ENCODE results near the gene KRCC1. TPM values are rescaled to one million over a fixed set of nuclear protein-coding genes. Genes with fewer than 3 reads are reported as not detected.
"Not testable (repeated sequence)": the region's sequence is repeated elsewhere in the genome, so short reads cannot be mapped to it uniquely, and the experiment has no call there.

KRCC1 gene
- total RNA-seq, 2 experiments from 2014 or later = 18.9 to 20.4 TPM

DNA sequence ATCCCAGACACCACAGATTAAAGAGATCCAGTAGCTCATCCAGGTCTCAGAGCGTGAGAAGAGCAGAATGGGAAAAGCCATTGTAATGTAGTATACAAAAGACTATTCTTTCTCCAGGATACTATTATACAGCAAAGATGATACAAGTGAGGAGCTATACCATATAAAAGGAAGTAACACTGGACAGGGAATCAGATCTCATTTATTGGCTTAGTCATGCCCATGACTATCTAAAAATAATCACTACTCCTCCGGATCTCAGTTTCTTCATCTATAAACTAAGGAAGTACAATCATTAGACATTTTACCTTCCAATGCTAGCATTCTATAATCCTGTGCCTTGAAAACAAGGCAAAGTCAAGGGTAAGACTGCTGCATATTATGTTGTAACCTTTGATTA lies 19.4 kb downstream of the KRCC1 start:
- H3K4me1 Mint-ChIP-seq (ENCODE audit: low read depth) = no peaks in the 10 kb centered on the region
- DNase-seq (no peak), ATAC-seq (no peak)
- H3K4me3 Mint-ChIP-seq = no peak overlapping the region
- H3K27ac Mint-ChIP-seq = no peak overlapping the region
- POLR2A ChIA-PET = no interaction called here
- H3K9me3 Mint-ChIP-seq (ENCODE audit: insufficient read depth) = peaks cover 12% of the 10 kb centered on the region
- no peaks in the 10 kb centered on the region for H3K27me3 Mint-ChIP-seq (ENCODE audit: low read depth)
- CTCF ChIA-PET = interaction anchor here (1.3 to 2.4 kb wide), 2 partner anchors 24 to 34 kb away, joined by 3 to 8 read pairs; no protein-coding TSS in a partner anchor
- H3K36me3 Mint-ChIP-seq (ENCODE audit: low read depth) = peaks cover 57% of the 10 kb centered on the region

DNA sequence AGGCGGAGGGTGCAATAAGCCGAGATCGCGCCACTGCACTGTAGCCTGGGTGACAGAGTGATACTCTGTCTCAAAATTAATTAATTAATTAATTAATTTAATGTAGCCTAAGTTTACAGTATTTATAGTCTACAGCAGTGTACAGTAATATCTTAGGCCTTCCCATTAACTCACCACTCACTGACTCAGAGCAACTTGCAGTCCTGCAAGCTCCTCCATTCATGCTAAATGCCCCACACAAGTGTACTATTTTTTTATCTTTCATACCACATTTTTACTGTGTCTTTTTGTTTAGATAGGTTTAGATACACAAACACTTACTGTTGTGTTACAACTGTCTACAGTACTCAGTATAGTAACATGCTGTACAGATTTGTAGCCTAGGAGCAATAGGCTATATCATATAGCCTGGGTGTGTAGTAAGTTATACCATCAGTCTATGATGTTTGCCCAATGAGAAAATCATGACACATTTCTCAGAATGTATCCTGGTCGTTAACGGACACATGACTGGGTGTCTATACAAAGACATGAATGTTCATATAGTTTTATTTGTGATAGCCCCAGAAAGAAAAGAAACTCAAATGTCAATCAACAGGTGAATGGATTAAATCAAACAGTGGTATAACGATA lies 23.4 kb downstream of the KRCC1 start:
- ChIA-PET POLR2A (no interaction called here), CTCF (interaction anchor here (1.5 kb wide), 1 partner anchor 28 kb away, joined by 3 read pairs; no protein-coding TSS in a partner anchor)
- H3K27me3 Mint-ChIP-seq (ENCODE audit: low read depth) = no peaks in the 10 kb centered on the region
- H3K4me3 Mint-ChIP-seq = no peak overlapping the region
- H3K36me3 Mint-ChIP-seq (ENCODE audit: low read depth) = peaks cover 52% of the 10 kb centered on the region
- no peak for DNase-seq
- ATAC-seq = no peak
- H3K9me3 Mint-ChIP-seq (ENCODE audit: insufficient read depth) = peaks cover 12% of the 10 kb centered on the region
- peaks cover 9% of the 10 kb centered on the region for H3K4me1 Mint-ChIP-seq (ENCODE audit: low read depth)
- H3K27ac Mint-ChIP-seq = no peak overlapping the region

DNA sequence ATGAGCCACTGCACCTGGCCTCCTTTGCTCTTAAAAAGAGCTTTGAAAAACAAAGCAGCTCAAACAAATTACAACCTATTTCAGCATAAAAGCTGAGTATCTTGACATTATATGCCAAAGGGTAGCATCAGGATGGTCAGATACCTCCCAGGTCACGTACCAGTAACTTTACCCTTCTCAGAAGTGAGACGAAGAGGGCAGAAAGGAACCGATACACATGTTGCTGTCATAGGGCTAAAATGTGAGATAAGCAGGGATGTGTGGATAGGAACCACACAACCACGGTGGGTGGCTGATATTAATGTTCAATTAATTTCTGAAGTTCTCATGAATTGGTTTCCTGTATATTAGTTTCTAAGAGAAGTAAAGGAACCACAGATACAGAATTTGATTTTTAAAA lies 26.7 kb downstream of the KRCC1 start:
- Mint-ChIP-seq H3K36me3 (ENCODE audit: low read depth) (peaks cover 43% of the 10 kb centered on the region), H3K27ac (no peak overlapping the region)
- no peak for DNase-seq

GRCh38 chr2:88027697-88028389 lies 27.7 kb downstream of the KRCC1 start:
- DNase-seq (no peak), ATAC-seq (peak; percentile 53)
- Mint-ChIP-seq H3K27me3 (ENCODE audit: low read depth) (no peaks in the 10 kb centered on the region), H3K27ac (peak overlapping the region; percentile 45), H3K9me3 (ENCODE audit: insufficient read depth) (no peaks in the 10 kb centered on the region), H3K4me3 (no peak overlapping the region), H3K4me1 (ENCODE audit: low read depth) (peaks cover 9% of the 10 kb centered on the region), H3K36me3 (ENCODE audit: low read depth) (peaks cover 37% of the 10 kb centered on the region)
- ChIA-PET POLR2A (interaction anchor here (2.2 kb wide), 1 partner anchor 12 kb away, joined by 22 read pairs; the partner anchor contains the start of gene RNU2-63P), CTCF (interaction anchor here (0.8 to 1.0 kb wide), 2 partner anchors 33 to 46 kb away, joined by 3 read pairs; no protein-coding TSS in a partner anchor)

More for the DNA sequence above, 26.7 kb downstream of the KRCC1 start:
- ATAC-seq = no peak
- H3K4me3 Mint-ChIP-seq = no peak overlapping the region
- peaks cover 9% of the 10 kb centered on the region for H3K4me1 Mint-ChIP-seq (ENCODE audit: low read depth)
- H3K9me3 Mint-ChIP-seq (ENCODE audit: insufficient read depth) = no peaks in the 10 kb centered on the region
- POLR2A ChIA-PET = no interaction called here
- CTCF ChIA-PET = interaction anchor here (0.8 kb wide), 1 partner anchor 31 kb away, joined by 5 read pairs; no protein-coding TSS in a partner anchor
- no peaks in the 10 kb centered on the region for H3K27me3 Mint-ChIP-seq (ENCODE audit: low read depth)

DNA sequence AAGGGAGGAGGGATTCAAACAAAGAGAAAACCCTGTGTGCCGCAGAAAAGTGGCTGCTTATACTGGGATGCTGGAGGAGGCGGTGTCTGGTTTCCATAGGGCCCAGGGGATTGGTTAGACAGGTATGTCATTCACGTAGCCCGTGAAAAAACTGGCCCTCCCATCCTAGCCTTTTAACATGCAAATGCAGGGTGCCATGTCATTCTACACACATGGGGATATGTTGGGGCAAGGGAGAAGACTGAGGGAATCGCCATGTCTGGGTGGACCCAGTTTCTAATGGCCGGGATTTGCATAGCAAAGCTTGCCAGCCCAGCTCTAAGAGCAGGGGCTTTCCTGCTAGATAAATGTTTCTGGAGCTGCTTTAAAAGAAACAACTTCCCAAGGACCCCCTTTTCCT lies 31.1 kb downstream of the KRCC1 start:
- no peak overlapping the region for H3K4me3 Mint-ChIP-seq
- CTCF ChIA-PET = no interaction called here

DNA sequence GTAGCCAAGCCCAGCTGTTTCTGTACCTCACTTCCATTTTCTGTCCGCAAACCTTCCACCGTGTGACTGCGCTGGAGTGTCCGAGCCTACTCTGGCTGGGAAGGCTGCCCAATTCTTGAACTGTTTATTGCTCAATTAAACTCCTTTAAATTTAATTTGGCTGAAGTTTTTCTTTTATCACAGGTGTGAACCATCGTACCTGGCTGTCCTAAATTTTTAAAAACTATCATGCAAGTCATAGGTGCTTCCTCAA lies 33.0 kb downstream of the KRCC1 start:
- H3K27ac Mint-ChIP-seq = no peak overlapping the region
- CTCF ChIA-PET = no interaction called here

More for the DNA sequence above, 31.1 kb downstream of the KRCC1 start:
- H3K27me3 Mint-ChIP-seq (ENCODE audit: low read depth) = no peaks in the 10 kb centered on the region
- POLR2A ChIA-PET = interaction anchor here (0.9 to 1.6 kb wide), 2 partner anchors 8 to 30 kb away, joined by 5 to 13 read pairs; partner anchors contain the start of gene RNU2-63P
- no peak overlapping the region for H3K27ac Mint-ChIP-seq
- H3K9me3 Mint-ChIP-seq (ENCODE audit: insufficient read depth) = no peaks in the 10 kb centered on the region
- peaks cover 9% of the 10 kb centered on the region for H3K4me1 Mint-ChIP-seq (ENCODE audit: low read depth)
- peaks cover 29% of the 10 kb centered on the region for H3K36me3 Mint-ChIP-seq (ENCODE audit: low read depth)
- DNase-seq (no peak), ATAC-seq (no peak)

GRCh38 chr2:88019985-88020384 lies 35.6 kb downstream of the KRCC1 start:
- POLR2A ChIA-PET = no interaction called here
- H3K27ac Mint-ChIP-seq = no peak overlapping the region
- no peaks in the 10 kb centered on the region for H3K27me3 Mint-ChIP-seq (ENCODE audit: low read depth)
- DNase-seq = no peak
- ATAC-seq = no peak
- H3K36me3 Mint-ChIP-seq (ENCODE audit: low read depth) = peaks cover 6% of the 10 kb centered on the region
- CTCF ChIA-PET = no interaction called here
- H3K9me3 Mint-ChIP-seq (ENCODE audit: insufficient read depth) = peaks cover 4% of the 10 kb centered on the region
- H3K4me1 Mint-ChIP-seq (ENCODE audit: low read depth) = peaks cover 28% of the 10 kb centered on the region
- no peak overlapping the region for H3K4me3 Mint-ChIP-seq

More for the DNA sequence above, 33.0 kb downstream of the KRCC1 start:
- Mint-ChIP-seq H3K27me3 (ENCODE audit: low read depth) (no peaks in the 10 kb centered on the region), H3K9me3 (ENCODE audit: insufficient read depth) (peaks cover 4% of the 10 kb centered on the region), H3K4me1 (ENCODE audit: low read depth) (peaks cover 11% of the 10 kb centered on the region), H3K4me3 (no peak overlapping the region), H3K36me3 (ENCODE audit: low read depth) (peaks cover 19% of the 10 kb centered on the region)
- no peak for ATAC-seq
- DNase-seq = no peak
- POLR2A ChIA-PET = interaction anchor here (0.7 kb wide), 1 partner anchor 38 kb away, joined by 4 read pairs; no protein-coding TSS in a partner anchor

DNA sequence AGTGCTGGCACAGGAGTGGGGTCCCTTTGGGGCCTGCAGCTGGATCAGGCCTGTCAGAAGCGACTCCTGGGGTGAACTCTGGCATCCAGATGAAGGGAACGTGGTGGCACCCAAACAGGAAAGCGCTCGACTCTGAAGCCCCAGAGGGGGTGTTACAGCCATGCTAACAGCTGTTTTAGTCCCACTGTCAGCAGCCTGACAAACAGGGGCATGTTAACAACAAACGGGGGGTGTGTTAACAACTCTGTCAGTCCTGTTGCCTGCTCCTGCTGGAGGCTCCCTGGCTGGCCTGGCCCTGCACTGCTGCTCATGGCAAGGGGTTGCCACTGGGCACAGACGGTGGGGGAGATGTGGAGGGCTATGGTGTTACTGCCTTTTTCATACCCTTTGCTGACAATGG lies 36.7 kb downstream of the KRCC1 start:
- CTCF ChIA-PET = interaction anchor here (1.2 kb wide), 1 partner anchor 41 kb away, joined by 5 read pairs; no protein-coding TSS in a partner anchor

GRCh38 chr2:88018077-88018805 lies 37.3 kb downstream of the KRCC1 start:
- POLR2A ChIA-PET = interaction anchor here (1.6 kb wide), 1 partner anchor 42 kb away, joined by 8 read pairs; no protein-coding TSS in a partner anchor
- Mint-ChIP-seq H3K4me3 (peak overlapping the region; percentile 98), H3K4me1 (ENCODE audit: low read depth) (peaks cover 28% of the 10 kb centered on the region)
- CTCF ChIA-PET = interaction anchor here (1.2 kb wide), 1 partner anchor 42 kb away, joined by 5 read pairs; no protein-coding TSS in a partner anchor
- ATAC-seq; H3K27ac Mint-ChIP-seq; H3K9me3 Mint-ChIP-seq (ENCODE audit: insufficient read depth); H3K36me3 Mint-ChIP-seq (ENCODE audit: low read depth); H3K27me3 Mint-ChIP-seq (ENCODE audit: low read depth); DNase-seq: not testable (repeated sequence)

More for the DNA sequence above, 36.7 kb downstream of the KRCC1 start:
- Mint-ChIP-seq H3K4me1 (ENCODE audit: low read depth) (peaks cover 28% of the 10 kb centered on the region), H3K9me3 (ENCODE audit: insufficient read depth) (peaks cover 4% of the 10 kb centered on the region), H3K4me3 (no peak overlapping the region), H3K27me3 (ENCODE audit: low read depth) (no peaks in the 10 kb centered on the region), H3K36me3 (ENCODE audit: low read depth) (peaks cover 6% of the 10 kb centered on the region), H3K27ac (no peak overlapping the region)
- no peak for DNase-seq
- no peak for ATAC-seq
- POLR2A ChIA-PET = no interaction called here

DNA sequence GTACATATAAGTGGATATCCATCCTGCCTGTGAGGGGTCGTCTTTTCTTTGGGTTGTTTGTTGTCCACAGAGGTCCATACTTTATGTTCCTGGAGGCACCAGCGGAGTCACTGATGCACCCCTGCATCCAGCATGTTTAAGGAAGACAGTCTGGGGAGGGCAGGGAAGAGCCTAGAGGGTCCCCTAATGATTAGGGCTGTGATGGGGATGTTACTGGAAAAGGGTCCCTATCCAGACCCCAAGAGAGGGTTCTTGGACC lies 37.9 kb downstream of the KRCC1 start:
- ATAC-seq; CTCF ChIA-PET; DNase-seq; H3K36me3 Mint-ChIP-seq (ENCODE audit: low read depth); H3K27me3 Mint-ChIP-seq (ENCODE audit: low read depth); H3K9me3 Mint-ChIP-seq (ENCODE audit: insufficient read depth): not testable (repeated sequence)
- H3K27ac Mint-ChIP-seq = peak overlapping the region; percentile 99
- H3K4me3 Mint-ChIP-seq = peak overlapping the region; percentile 98
- POLR2A ChIA-PET = interaction anchor here (1.6 kb wide), 1 partner anchor 43 kb away, joined by 8 read pairs; no protein-coding TSS in a partner anchor
- peaks cover 28% of the 10 kb centered on the region for H3K4me1 Mint-ChIP-seq (ENCODE audit: low read depth)

- Mint-ChIP-seq H3K4me1 (ENCODE audit: low read depth) (peaks cover 28% of the 10 kb centered on the region), H3K4me3 (peak overlapping the region; percentile 98), H3K9me3 (ENCODE audit: insufficient read depth) (peaks cover 4% of the 10 kb centered on the region), H3K36me3 (ENCODE audit: low read depth) (peaks cover 6% of the 10 kb centered on the region), H3K27ac (peak overlapping the region; percentile 99), H3K27me3 (ENCODE audit: low read depth) (no peaks in the 10 kb centered on the region)
- CTCF ChIA-PET = interaction anchor here (0.8 to 1.3 kb wide), 2 partner anchors 38 to 43 kb away, joined by 3 to 5 read pairs; no protein-coding TSS in a partner anchor
- DNase-seq = peak; percentile 72
- ATAC-seq = peak; percentile 75
- POLR2A ChIA-PET = interaction anchor here (0.5 to 3.2 kb wide), 14 partner anchors 8 to 1130 kb away, joined by 3 to 26 read pairs (median 4); no protein-coding TSS in a partner anchor
Measured at GRCh38 chr2:88016960-88017779, 38.4 kb downstream of the KRCC1 start.

Data from activated CD8-positive, alpha-beta T cell treated with anti-CD3 and anti-CD28 coated beads, Interleukin-2, amount 10 ng/mL, durations not matched to agents 7 days and 5 days (primary cell).